DND-41 (cell line): ENCODE results near the gene AP2A1.

Experiments used
- ATAC-seq: fragments of 200-7000 bp; cut with Tn5 transposase; 3 replicates; pipeline ENCODE4 v1.9.1; 2021; ENCODE audit warnings: low read depth; ENCODE audit not compliant: insufficient read depth
- DNase-seq: peaks from one replicate; pipeline ENCODE4 v3.0.0-alpha.2; 2020
- H2AFZ ChIP-seq: 2 replicates; pipeline ENCODE4 v1.6.0; 2012; ENCODE audit warnings: low read depth, low read length
- H3K27ac ChIP-seq: 2 replicates; pipeline ENCODE4 v1.5.1; 2012; ENCODE audit warnings: low read length, inconsistent platforms
- H3K27me3 ChIP-seq: fragments of 200-600 bp; sonication (generic); 2 replicates; pipeline ENCODE4 v1.6.0; 2012; ENCODE audit warnings: low read length, mild to moderate bottlenecking, inconsistent platforms; ENCODE audit not compliant: insufficient read depth, poor library complexity
- H3K36me3 ChIP-seq: 2 replicates; pipeline ENCODE4 v1.5.1; 2012; ENCODE audit warnings: low read length, inconsistent platforms; ENCODE audit not compliant: insufficient read depth
- H3K4me1 ChIP-seq: 2 replicates; pipeline ENCODE4 v1.5.1; 2012; ENCODE audit warnings: mild to moderate bottlenecking, low read length; ENCODE audit not compliant: insufficient read depth
- H3K4me2 ChIP-seq: 2 replicates; pipeline ENCODE4 v1.6.0; 2012; ENCODE audit warnings: mild to moderate bottlenecking, moderate library complexity, low read length, inconsistent platforms; ENCODE audit not compliant: insufficient read depth
- H3K4me3 ChIP-seq, 2 experiments: fragments of 200-600 bp in 1 of 2; shearing (Covaris generic) in 1 of 2; 2 replicates each; pipeline ENCODE4 v1.5.1; 2012 to 2016; ENCODE audit warnings: inconsistent platforms in 2 of 2, low read length in 2 of 2, mild to moderate bottlenecking in 2 of 2, low read depth in 1 of 2, moderate library complexity in 1 of 2
- H3K79me2 ChIP-seq: 2 replicates; pipeline ENCODE4 v1.6.0; 2012; ENCODE audit warnings: low read length, inconsistent platforms; ENCODE audit not compliant: insufficient read depth
- H3K9ac ChIP-seq: 2 replicates; pipeline ENCODE4 v1.6.0; 2012; ENCODE audit warnings: low read depth, mild to moderate bottlenecking, inconsistent platforms, low read length, moderate library complexity
- H3K9me3 ChIP-seq: 2 replicates; pipeline ENCODE4 v1.5.1; 2012; ENCODE audit warnings: low read length, moderate library complexity, mild to moderate bottlenecking, inconsistent platforms; ENCODE audit not compliant: insufficient read depth, severe bottlenecking
- H4K20me1 ChIP-seq: 2 replicates; pipeline ENCODE4 v1.6.0; 2012; ENCODE audit warnings: low read length; ENCODE audit not compliant: insufficient read depth
- EZH2 ChIP-seq: IDR thresholded peaks from 3 replicates; pipeline ENCODE4 v1.6.1; 2012; ENCODE audit warnings: borderline replicate concordance, low read depth, mild to moderate bottlenecking, moderate library complexity, low read length, inconsistent platforms; ENCODE audit not compliant: severe bottlenecking
- TF ChIP-seq, protein P1 (sequence below): IDR thresholded peaks from 2 replicates; pipeline ENCODE4 v1.5.1; 2012; ENCODE audit warnings: borderline replicate concordance, low read length, moderate library complexity, mild to moderate bottlenecking; ENCODE audit not compliant: poor library complexity, severe bottlenecking; ENCODE audit errors: extremely low read depth

AP2A1 gene

DNA sequence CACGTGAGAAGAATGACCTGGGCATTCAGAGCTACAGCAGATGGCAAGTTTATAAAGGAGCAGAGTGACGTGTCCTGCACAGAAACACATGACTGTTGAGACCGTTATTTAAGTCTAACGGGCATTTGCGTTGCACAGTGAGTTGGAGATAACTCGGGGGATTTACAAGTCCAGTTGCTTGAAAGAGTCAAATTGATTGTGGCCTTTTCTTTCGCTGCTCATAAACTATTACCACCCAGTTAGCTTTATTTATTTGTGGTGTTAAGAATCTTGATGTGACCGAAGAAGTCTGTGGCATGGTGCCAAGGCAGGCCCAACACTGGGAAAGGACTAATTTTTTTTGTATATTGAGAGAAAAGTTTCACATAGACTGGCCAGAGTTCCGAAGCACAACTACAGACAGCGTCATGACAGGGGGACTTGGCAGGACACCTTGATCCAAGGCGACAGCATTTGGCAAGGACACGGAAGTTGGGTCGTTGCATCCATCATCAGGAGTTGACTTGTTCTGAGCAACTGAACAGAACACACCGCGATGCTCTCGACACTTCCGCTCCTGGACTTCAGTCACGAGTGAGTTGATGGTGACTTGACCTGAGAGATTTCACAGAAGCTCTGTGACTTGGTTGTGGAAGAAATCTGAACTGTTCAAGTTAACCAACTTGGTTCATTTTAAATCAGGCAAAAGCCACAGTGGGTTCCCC is 72.2 kb downstream of the AP2A1 start:
- Histone ChIP-seq H3K27ac (no peak overlapping the region), H3K36me3 (peaks cover 65% of the 10 kb centered on the region), H4K20me1 (no peaks in the 10 kb centered on the region), H3K9me3 (no peaks in the 10 kb centered on the region), H3K4me1 (no peaks in the 10 kb centered on the region), H3K27me3 (no peaks in the 10 kb centered on the region), H3K4me2 (no peak overlapping the region), H3K4me3 (no peak overlapping the region), H2AFZ (no peak overlapping the region), H3K9ac (no peak overlapping the region), H3K79me2 (no peaks in the 10 kb centered on the region)
- ATAC-seq (no peak), DNase-seq (no peak)
- TF ChIP-seq EZH2: no peak
- TF ChIP-seq, protein P1, sequence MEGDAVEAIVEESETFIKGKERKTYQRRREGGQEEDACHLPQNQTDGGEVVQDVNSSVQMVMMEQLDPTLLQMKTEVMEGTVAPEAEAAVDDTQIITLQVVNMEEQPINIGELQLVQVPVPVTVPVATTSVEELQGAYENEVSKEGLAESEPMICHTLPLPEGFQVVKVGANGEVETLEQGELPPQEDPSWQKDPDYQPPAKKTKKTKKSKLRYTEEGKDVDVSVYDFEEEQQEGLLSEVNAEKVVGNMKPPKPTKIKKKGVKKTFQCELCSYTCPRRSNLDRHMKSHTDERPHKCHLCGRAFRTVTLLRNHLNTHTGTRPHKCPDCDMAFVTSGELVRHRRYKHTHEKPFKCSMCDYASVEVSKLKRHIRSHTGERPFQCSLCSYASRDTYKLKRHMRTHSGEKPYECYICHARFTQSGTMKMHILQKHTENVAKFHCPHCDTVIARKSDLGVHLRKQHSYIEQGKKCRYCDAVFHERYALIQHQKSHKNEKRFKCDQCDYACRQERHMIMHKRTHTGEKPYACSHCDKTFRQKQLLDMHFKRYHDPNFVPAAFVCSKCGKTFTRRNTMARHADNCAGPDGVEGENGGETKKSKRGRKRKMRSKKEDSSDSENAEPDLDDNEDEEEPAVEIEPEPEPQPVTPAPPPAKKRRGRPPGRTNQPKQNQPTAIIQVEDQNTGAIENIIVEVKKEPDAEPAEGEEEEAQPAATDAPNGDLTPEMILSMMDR: no peak

DNA sequence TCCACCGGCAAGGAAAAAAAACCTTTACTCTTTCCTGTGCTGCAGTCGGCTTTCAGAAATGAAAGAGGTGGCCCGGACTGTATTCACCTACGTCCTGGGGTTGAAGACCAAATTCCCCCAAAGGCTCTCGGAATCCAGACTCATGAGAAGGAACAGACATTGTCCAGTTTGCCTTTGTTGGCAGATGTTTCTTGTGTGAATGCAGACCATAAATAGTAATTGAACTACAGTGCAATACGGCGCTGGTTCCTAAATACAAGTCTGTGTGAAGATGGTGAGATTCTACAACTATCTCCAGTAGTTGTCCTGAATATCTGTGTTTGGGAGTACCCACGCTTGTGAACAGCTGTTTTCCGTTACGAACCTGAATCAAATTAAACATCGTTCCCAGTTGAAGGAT is 72.9 kb downstream of the AP2A1 start:
- Histone ChIP-seq H3K27ac (no peak overlapping the region), H3K4me2 (no peak overlapping the region), H4K20me1 (no peaks in the 10 kb centered on the region), H3K9ac (no peak overlapping the region), H3K27me3 (no peaks in the 10 kb centered on the region), H3K4me3 (no peak overlapping the region), H3K4me1 (no peaks in the 10 kb centered on the region), H2AFZ (no peak overlapping the region), H3K9me3 (no peaks in the 10 kb centered on the region), H3K79me2 (no peaks in the 10 kb centered on the region), H3K36me3 (peaks cover 59% of the 10 kb centered on the region)
- ATAC-seq (no peak), DNase-seq (no peak)
- TF ChIP-seq EZH2: no peak
- TF ChIP-seq, protein P1: no peak

DNA sequence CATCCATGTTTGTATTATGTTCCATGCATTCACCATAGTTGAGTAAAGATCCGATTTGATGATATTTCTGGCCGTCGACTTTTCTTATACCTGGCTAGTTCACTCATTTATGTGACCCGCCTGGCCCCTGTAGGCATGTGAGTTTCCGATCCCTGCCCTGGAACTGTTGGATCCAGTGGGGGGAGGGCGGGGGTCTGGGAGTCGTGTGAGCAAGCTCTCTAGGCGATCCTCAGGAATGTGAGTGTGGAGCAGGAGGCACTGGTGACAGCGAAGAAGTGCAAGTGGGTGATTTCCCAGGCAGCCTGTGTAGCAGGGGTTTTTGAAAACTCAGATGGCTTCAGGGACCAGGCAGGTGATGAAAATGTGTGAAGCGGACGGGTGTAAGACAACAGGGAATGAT is 73.5 kb downstream of the AP2A1 start:
- no peak overlapping the region for H3K27ac ChIP-seq
- no peak overlapping the region for H3K4me3 ChIP-seq
- H3K9me3 ChIP-seq: no peaks in the 10 kb centered on the region
- no peaks in the 10 kb centered on the region for H4K20me1 ChIP-seq
- H3K36me3 ChIP-seq: peaks cover 52% of the 10 kb centered on the region
- no peak for ATAC-seq
- no peak overlapping the region for H2AFZ ChIP-seq
- H3K9ac ChIP-seq: no peak overlapping the region
- no peak for DNase-seq
- H3K79me2 ChIP-seq: no peaks in the 10 kb centered on the region
- no peak overlapping the region for H3K4me2 ChIP-seq
- no peaks in the 10 kb centered on the region for H3K27me3 ChIP-seq
- TF ChIP-seq, protein P1: no peak
- TF ChIP-seq EZH2: no peak
- H3K4me1 ChIP-seq: no peaks in the 10 kb centered on the region
